ENCODE results near the gene CRYBG3. TPM values are rescaled to one million over a fixed set of nuclear protein-coding genes. Genes with fewer than 3 reads are reported as not detected.

Gene CRYBG3
- total RNA-seq (2021) (15.5 and 17.2 TPM in 2 replicates), Bru-seq, nascent RNA (percentile 76 among the genes with signal in this experiment), BruChase-seq, experiment 1, labeled RNA remaining after a 2-hour chase (percentile 75 among the genes with signal in this experiment), BruChase-seq, experiment 2, labeled RNA remaining after a 6-hour chase (percentile 69 among the genes with signal in this experiment)
- long read RNA-seq, partial matches to known transcripts: 18 of 19 reads
- long read RNA-seq, other reads (novel, unspliced or antisense): 1 of 19 reads

DNA sequence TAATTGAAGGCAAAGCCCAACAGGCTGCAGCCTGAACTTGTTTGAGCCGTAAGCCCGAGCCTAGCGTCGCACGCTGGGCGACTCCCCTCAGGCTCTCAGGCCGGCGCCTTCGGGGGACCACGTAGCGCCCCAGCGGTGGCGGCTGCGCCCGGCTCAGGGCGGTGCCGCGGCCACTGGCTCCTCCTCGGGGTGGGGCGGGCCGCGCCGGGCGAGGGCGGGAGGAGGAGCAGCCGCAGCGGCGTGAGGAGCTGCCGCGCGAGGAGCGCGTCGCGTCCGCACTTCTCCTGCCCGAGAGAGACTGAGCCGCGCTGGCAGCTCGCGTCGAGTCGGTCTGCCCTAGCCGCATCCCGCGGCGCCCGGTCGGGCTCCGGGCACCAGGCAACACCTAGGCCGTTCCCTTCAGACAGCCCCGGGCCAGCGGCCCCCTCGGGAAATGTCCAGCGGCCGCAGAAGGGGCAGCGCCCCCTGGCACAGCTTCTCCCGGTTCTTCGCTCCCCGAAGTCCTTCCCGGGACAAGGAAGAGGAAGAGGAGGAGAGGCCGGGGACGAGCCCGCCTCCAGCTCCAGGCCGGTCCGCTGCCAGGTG is at the start of gene CRYBG3:
Gene CRYBG3, plus strand, starts transcription at position 238 of the 585 bp plus-strand sequence. Its CDS starts 196 bp downstream, at position 434.
- peaks cover 11% of the 10 kb centered on the region; the same call in 1 of the 2 replicates for H3F3A ChIP-seq (ENCODE audit: insufficient read depth, low read depth)
- no peaks in the 10 kb centered on the region for H3K9me2 ChIP-seq (ENCODE audit: insufficient read depth)
- ChIA-PET POLR2A (ENCODE audit: unreplicated experiment) (interaction anchor here (0.8 to 1.2 kb wide), 3 partner anchors 22 to 150 kb away, joined by 3 to 9 read pairs (median 3); no protein-coding TSS in a partner anchor), CTCF (interaction anchor here (0.6 to 1.2 kb wide), 5 partner anchors 57 to 201 kb away, joined by 3 to 10 read pairs (median 3); partner anchors contain the start of gene ARL6)
- H3K4me3 ChIP-seq: peak within 1 kb of the TSS; percentile 71
- peak within 1 kb of the TSS; percentile 85 for H3K4me2 ChIP-seq
- DNase-seq: peak; percentile 77 to 92
- peak within 1 kb of the TSS; percentile 36 for H3K27ac ChIP-seq
- no peaks in the 10 kb centered on the region for H3K9me3 ChIP-seq (ENCODE audit: insufficient read depth, low read depth)
- H2AFZ ChIP-seq: peak within 1 kb of the TSS; percentile 98
- no peaks in the 10 kb centered on the region for H3K27me3 ChIP-seq (ENCODE audit: insufficient read depth, low read depth)
- peaks cover 19% of the 10 kb centered on the region for H3K4me1 ChIP-seq (replicated peaks; ENCODE audit: insufficient read depth)
- H3K79me2 ChIP-seq (ENCODE audit: low read depth): peaks cover 40% of the 10 kb centered on the region
- H4K20me1 ChIP-seq (ENCODE audit: insufficient read depth): no peaks in the 10 kb centered on the region
- H3K36me3 ChIP-seq (ENCODE audit: low read depth): no peaks in the 10 kb centered on the region
- TF ChIP-seq EZH2 (IDR thresholded peaks at IDR 0.05; ENCODE audit: low read depth): no peak
- TF ChIP-seq, protein P1, sequence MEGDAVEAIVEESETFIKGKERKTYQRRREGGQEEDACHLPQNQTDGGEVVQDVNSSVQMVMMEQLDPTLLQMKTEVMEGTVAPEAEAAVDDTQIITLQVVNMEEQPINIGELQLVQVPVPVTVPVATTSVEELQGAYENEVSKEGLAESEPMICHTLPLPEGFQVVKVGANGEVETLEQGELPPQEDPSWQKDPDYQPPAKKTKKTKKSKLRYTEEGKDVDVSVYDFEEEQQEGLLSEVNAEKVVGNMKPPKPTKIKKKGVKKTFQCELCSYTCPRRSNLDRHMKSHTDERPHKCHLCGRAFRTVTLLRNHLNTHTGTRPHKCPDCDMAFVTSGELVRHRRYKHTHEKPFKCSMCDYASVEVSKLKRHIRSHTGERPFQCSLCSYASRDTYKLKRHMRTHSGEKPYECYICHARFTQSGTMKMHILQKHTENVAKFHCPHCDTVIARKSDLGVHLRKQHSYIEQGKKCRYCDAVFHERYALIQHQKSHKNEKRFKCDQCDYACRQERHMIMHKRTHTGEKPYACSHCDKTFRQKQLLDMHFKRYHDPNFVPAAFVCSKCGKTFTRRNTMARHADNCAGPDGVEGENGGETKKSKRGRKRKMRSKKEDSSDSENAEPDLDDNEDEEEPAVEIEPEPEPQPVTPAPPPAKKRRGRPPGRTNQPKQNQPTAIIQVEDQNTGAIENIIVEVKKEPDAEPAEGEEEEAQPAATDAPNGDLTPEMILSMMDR (conservative IDR thresholded peaks at IDR 0.05): peak; percentile 60
- intact Hi-C loops (cut with micrococcal nuclease; ENCODE audit: unreplicated experiment): loop anchor here (1.0 to 5.0 kb wide), 4 partner anchors 41 to 149 kb away; no protein-coding TSS in a partner anchor
- no TSS peak for BruUV-seq (replicated peaks)

DNA sequence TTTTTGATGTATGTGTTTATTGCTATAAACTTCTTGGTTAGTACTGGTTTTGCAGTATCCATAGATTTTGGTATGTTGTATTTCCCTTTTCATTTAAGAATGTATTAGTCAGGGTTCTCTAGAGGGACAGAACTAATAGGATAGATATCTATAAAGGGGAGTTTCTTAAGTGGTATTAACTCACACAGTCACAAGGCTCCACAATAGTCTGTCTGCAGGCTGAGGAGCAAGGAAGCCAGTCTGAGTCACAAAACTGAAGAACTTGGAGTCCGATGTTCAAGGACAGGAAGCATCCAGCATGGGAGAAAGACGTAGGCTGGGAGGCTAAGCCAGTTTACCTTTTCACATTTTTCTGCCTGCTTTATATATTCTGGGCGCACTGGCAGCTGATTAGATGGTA is 48.9 kb upstream of the CRYBG3 start:
- Histone ChIP-seq H2AFZ (no peak overlapping the region), H3K4me3 (no peak overlapping the region), H3K4me1 (replicated peaks; ENCODE audit: insufficient read depth) (no peaks in the 10 kb centered on the region), H3K9me2 (ENCODE audit: insufficient read depth) (no peaks in the 10 kb centered on the region), H3K4me2 (no peak overlapping the region), H3F3A (ENCODE audit: insufficient read depth, low read depth) (no peaks in the 10 kb centered on the region), H3K79me2 (ENCODE audit: low read depth) (no peaks in the 10 kb centered on the region), H3K9me3 (ENCODE audit: insufficient read depth, low read depth) (no peaks in the 10 kb centered on the region; the same call in 1 of the 2 replicates), H4K20me1 (ENCODE audit: insufficient read depth) (no peaks in the 10 kb centered on the region), H3K36me3 (ENCODE audit: low read depth) (0 out of 2 replicates have a peak, but pooled peaks cover 8% of the 10 kb centered on the region), H3K27ac (no peak overlapping the region), H3K27me3 (ENCODE audit: insufficient read depth, low read depth) (no peaks in the 10 kb centered on the region)
- TF ChIP-seq, protein P1 (conservative IDR thresholded peaks at IDR 0.05): no peak
- no peak for TF ChIP-seq EZH2 (IDR thresholded peaks at IDR 0.05; ENCODE audit: low read depth)
- ChIA-PET POLR2A (ENCODE audit: unreplicated experiment) (no interaction called here), CTCF (no interaction called here)
- intact Hi-C loops (cut with micrococcal nuclease; ENCODE audit: unreplicated experiment): no loop called here
- no TSS peak for BruUV-seq (replicated peaks)
- DNase-seq: no peak

DNA sequence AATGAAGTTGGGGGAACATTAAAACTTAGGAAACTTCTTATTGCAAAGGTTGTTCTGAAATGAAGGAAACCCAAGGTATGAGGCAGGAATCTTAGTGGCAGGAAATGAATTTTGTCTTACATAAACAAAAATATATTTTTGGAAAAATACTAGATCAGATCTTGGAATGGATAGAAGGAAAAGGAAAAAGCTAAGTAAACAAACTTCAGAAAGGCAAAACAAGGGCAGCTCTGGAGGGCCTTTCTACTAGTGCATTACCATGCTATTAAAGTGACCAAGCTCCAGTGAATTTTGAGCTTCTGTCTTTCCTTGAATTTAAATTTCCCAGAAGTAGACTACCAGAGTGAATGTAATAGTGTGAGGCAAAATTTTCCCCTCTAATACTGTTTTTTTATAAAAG is 43.7 kb upstream of the CRYBG3 start:
- H3K4me1 ChIP-seq (replicated peaks; ENCODE audit: insufficient read depth): no peaks in the 10 kb centered on the region
- TF ChIP-seq, protein P1 (conservative IDR thresholded peaks at IDR 0.05): no peak
- no peak for TF ChIP-seq EZH2 (IDR thresholded peaks at IDR 0.05; ENCODE audit: low read depth)
- H3K27me3 ChIP-seq (ENCODE audit: insufficient read depth, low read depth): no peaks in the 10 kb centered on the region
- H3F3A ChIP-seq (ENCODE audit: insufficient read depth, low read depth): no peaks in the 10 kb centered on the region
- no peaks in the 10 kb centered on the region for H3K36me3 ChIP-seq (ENCODE audit: low read depth)
- ChIA-PET CTCF (no interaction called here), POLR2A (ENCODE audit: unreplicated experiment) (no interaction called here)
- H3K9me3 ChIP-seq (ENCODE audit: insufficient read depth, low read depth): no peaks in the 10 kb centered on the region
- no peak overlapping the region for H3K27ac ChIP-seq
- no peaks in the 10 kb centered on the region for H3K9me2 ChIP-seq (ENCODE audit: insufficient read depth)
- BruUV-seq (replicated peaks): no TSS peak
- no peak for DNase-seq
- no peak overlapping the region for H3K4me3 ChIP-seq
- intact Hi-C loops (cut with micrococcal nuclease; ENCODE audit: unreplicated experiment): no loop called here
- H3K4me2 ChIP-seq: no peak overlapping the region
- no peaks in the 10 kb centered on the region for H4K20me1 ChIP-seq (ENCODE audit: insufficient read depth)
- no peaks in the 10 kb centered on the region for H3K79me2 ChIP-seq (ENCODE audit: low read depth)
- H2AFZ ChIP-seq: no peak overlapping the region
